HG02571 (cell line): Measurements from ENCODE around the gene PRR33.
"Not testable (repeated sequence)": the region's sequence is repeated elsewhere in the genome, so short reads cannot be mapped to it uniquely, and the experiment has no call there.

Source experiments
- ATAC-seq: cut with Tn5 transposase; IDR thresholded peaks from one replicate; pipeline ENCODE4 v1.9.1; 2021; ENCODE audit warnings: mild to moderate bottlenecking, moderate library complexity; ENCODE audit not compliant: unreplicated experiment

The PRR33 gene

DNA sequence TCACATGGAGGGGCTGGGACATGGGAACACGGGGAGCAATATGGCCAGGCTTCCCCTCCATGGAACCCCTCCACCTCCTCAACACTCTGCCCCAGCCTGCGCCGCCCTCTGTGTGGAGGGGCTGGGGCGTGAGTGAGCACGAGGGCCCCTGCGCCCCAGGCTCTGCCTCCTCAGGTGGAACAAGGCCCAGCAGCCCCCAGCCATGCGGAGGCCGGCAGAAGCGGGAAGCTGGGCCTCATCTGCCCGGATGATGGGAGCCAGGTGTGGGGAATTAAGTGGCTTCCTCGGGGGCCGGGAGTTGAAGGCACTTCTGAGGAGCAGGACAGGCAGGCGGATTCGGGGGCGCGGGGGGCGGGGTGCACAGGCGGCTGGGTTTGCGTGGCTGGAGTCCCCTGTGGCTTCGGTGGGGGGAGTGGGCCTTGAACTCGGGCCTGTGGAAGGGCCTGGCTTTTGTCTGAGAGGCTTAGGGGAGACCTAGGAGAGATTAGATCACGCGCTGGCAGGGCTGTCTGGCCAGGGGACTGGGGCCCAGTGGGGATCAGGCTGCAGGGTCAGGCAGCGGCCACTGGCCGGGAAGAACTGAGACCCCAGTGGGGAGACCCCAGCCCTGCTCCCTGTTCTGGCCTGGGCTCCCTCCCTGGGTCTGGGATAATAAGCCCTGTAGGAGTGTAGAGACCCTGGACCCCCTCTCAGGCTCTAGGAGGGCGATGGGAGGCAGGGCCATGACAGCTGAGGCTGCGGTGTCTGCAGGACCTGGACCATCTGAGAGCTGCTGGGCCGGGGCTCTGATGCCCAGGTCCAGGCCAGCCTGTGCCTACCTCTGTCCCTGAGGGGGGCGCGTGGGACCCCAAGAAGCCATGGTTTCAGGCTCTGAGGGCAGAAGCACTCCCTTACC lies 13.3 kb downstream of the PRR33 start:
- no peak for ATAC-seq

DNA sequence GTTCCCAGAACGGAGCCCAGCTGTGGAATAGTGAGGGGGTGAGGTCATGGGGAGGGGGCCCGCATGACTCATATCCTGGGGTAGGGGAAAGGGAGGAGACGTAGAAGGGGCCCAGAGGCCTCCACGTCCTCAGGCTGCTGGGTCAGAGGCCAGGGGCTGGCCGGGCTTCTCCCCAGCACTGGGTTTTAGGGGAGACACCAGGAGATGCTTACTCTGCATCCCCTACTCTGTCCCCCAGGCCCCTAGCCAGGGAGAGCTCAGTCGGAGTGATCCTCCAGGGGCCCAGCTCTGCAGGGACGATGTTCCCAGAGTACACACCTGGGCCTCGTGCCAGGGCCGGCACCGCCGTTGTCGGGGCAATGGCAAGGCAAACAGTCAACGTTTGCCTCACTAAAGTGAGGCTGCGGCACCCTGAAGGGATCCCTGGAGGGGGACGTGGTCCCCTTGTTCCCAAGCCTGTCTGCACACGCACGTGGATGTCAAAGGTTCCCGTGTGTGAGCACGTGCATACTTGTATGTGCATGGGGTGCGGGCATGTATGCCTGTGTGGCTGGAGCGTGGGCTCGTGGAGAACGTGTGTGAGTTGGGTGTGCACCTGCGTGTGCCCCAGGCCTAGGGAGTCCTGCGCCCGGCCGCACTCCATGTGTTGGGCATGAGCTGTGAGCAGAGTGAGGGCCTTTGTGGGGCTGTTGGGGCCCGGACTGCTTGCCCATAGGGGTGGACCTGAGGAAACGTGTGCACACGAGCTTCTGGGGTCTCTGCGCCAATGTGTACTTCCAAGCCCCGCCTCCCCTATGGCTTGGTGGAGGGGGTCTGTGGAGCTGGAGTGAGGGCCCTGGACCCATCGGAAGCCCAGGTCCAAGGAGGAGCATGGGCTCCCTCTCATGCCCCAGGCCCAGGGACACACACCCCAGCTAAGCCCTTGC lies 14.2 kb downstream of the PRR33 start:
- ATAC-seq: no peak

DNA sequence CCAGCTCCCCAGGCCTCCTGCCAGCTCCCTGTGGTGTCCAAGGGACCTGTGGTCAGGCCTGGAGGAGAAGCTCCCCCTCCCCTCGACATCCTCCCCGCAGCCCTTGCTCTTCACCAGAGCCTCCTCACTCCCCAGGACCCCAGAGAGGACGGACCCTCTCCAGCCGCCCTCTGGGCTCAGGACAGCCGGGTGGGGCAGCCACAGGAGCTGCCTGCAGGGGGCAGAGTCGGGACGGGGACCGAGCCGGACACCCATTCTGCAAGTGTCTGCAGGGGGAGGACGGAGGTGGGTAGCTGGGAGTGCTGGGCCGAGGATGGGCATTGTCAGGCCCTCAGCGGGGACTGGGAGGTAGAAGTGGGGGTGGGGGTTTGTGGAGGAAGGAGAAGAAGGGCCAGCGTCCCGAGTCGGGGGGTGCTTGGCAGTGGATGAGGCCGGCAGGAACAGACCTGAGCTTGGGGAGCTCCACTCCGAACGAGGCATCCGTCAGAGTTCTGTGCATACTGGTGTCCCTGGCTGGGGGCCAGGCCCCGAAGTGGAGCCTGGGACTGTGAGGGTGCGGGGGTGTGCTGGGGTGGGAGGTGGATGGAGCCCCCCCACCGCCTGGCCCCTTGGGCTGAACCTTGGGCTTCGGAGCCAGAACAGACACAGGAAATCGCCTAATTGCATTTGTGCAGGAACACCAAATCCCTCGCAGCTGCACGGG lies 15.2 kb downstream of the PRR33 start:
- ATAC-seq: no peak

GRCh38 chr11:1875851-1876301 lies 15.8 kb downstream of the PRR33 start:
- not testable (repeated sequence) for ATAC-seq

- no peak for ATAC-seq
These were observed 16.4 kb downstream of the PRR33 start for GRCh38 chr11:1875093-1875850.

DNA sequence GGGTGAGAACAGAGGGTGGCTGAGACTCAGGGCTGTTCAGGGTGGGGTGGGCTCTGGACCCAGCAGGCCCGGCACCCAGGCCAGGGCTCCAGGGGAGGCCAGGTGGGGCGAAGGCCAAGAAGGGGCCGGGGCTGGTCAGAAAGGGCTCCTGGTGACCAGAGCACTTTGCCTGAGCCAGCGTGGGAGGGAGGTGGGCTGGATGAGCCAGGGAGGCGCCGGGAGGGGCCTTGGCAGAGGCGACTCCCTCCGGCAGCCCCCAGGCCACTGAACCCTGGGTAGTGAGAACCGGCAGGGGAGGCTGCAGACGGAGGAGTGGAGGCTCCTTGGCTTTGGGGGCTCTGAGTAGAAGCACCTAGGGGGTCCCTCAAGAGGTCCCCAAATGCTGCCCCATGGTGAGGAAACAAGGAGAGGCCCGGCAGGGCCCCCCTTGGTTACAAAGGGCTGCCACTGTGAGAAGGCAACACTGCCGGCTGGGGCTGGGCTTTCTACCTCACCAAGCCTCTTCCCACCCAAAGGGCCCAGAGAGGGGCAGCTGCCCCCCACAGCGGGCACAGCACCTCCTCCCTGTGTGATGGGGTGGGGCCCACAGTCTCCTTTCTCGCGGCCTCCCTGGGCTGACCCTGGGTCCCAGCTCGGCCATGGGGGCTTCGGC lies 17.1 kb downstream of the PRR33 start:
- ATAC-seq: not testable (repeated sequence)

DNA sequence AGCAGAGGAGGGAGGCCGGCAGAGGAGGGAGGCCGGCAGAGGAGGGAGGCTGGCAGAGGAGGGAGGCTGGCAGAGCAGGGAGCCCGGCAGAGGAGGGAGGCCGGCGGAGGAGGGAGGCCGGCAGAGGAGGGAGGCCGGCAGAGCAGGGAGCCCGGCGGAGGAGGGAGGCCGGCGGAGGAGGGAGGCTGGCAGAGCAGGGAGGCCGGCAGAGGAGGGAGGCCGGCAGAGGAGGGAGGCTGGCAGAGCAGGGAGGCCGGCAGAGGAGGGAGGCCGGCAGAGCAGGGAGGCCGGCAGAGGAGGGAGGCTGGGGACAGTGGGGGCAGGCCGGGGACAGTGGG lies 17.9 kb downstream of the PRR33 start:
- ATAC-seq: not testable (repeated sequence)

GRCh38 chr11:1873048-1873812 lies 18.5 kb downstream of the PRR33 start:
- no peak for ATAC-seq

GRCh38 chr11:1872267-1872985 lies 19.3 kb downstream of the PRR33 start:
- ATAC-seq: no peak

GRCh38 chr11:1871531-1871930 lies 20.2 kb downstream of the PRR33 start:
- ATAC-seq: no peak

- no peak for ATAC-seq
These were observed 20.8 kb downstream of the PRR33 start for GRCh38 chr11:1870721-1871466.

GRCh38 chr11:1870326-1870696 lies 21.4 kb downstream of the PRR33 start:
- no peak for ATAC-seq

- ATAC-seq: no peak
These were observed 22.0 kb downstream of the PRR33 start for GRCh38 chr11:1869427-1870325.

DNA sequence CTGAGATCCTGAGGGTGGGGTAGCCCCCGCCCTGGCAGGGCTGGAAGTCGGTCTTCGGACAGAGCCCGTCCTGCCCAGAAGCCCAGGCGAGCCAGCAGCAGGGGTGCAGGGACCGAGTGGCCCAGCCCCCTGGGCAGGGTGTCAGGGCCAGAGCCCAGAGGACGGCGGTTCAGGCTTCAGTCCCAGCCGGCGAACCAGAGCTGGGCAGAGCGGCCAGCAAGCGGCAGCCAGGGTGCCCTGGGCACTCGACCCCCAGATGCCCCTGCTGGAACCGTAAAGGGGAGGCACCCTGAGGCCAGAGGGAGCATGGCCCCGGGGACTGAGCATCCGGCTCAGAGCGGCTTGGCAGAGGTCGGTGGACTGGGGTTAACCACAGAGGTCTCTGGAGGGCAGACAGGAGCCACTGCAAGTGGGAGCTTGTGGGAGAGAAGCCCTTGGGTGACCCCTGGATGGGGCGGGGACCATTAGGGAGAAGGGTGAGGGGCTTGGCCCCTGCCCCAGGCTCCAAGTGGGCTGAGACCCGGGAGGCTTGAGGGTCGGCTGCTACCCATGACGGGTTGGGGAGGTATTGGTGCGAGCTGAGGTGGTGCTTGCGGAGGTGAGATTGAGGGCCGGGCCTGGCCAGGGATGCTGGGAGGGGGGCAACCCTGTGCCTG lies 22.9 kb downstream of the PRR33 start:
- ATAC-seq: no peak

DNA sequence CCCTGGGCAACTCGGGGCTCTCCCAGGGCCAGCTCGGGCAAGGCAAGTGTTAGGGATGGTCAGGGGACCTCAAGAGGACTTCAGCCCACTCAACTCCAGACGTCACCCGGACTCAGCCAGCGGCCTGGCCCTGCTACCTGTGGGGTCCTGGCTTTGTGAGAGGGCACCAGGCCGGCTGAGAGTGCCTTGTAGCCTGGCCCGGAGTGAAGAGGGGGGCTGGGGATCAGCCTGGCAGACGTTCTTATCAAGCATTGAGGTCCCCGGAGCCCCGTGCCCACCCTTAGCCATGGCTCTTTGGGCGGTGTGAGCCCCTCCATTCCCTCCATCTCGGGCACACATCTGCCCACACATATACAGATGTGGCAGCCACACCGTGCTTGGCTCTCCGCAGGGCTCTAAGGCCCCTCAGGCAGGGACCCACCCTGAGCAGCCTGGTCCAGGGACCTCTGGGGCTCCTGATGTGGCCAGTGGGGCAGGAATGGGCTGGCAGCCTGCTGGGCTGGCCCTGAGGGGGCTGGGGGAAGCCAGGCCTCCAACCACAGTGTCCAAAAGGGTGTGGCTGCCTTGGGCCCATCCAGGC lies 23.5 kb downstream of the PRR33 start:
- no peak for ATAC-seq

- ATAC-seq: no peak
These were observed 24.3 kb downstream of the PRR33 start for GRCh38 chr11:1867381-1867780.
